ENCODE results near the gene SYNE2. TPM values are rescaled to one million over a fixed set of nuclear protein-coding genes. Genes with fewer than 3 reads are reported as not detected.

Gene SYNE2
- total RNA-seq, 2 donors from 2014 or later, result 104 to 390 TPM

GRCh38 chr14:64213853-64214570 lies 361.2 kb downstream of the SYNE2 start:
- Histone ChIP-seq H3K36me3 (no peaks in the 10 kb centered on the region), H3K9me3 (no peaks in the 10 kb centered on the region)
- 82% methylated on average over 15 of the region's 15 CpGs for WGBS

GRCh38 chr14:64215274-64215673 lies 362.5 kb downstream of the SYNE2 start:
- peaks cover 0 to 6% of the 10 kb centered on the region in 2 donors for H3K36me3 ChIP-seq
- intact Hi-C loops (cut with DNase I), result no loop called here
- H3K4me1 ChIP-seq (replicated peaks), result no peaks in the 10 kb centered on the region
- H3K27me3 ChIP-seq (replicated peaks; ENCODE audit: insufficient read depth), result no peaks in the 10 kb centered on the region
- 97% methylated on average over 10 of the region's 10 CpGs for WGBS
- no peak overlapping the region for H3K4me3 ChIP-seq
- no peaks in the 10 kb centered on the region for H3K9me3 ChIP-seq
- TF ChIP-seq POLR2A (IDR thresholded peaks at IDR 0.05) (no peak), CTCF (IDR thresholded peaks at IDR 0.05) (no peak), POLR2AphosphoS5 (IDR thresholded peaks at IDR 0.05) (no peak)
- H3K27ac ChIP-seq, result no peak overlapping the region
- DNase-seq (ENCODE audit: low spot score), result no peak

More at GRCh38 chr14:64213853-64214570, 361.2 kb downstream of the SYNE2 start:
- TF ChIP-seq POLR2AphosphoS5 (IDR thresholded peaks at IDR 0.05) (no peak), POLR2A (IDR thresholded peaks at IDR 0.05) (no peak), CTCF (IDR thresholded peaks at IDR 0.05) (no peak)
- intact Hi-C loops (cut with DNase I), result no loop called here
- no peaks in the 10 kb centered on the region for H3K27me3 ChIP-seq (replicated peaks; ENCODE audit: insufficient read depth)
- peak overlapping the region in 1 of 2 donors; percentile 19 for H3K27ac ChIP-seq
- no peak for DNase-seq (ENCODE audit: low spot score)
- H3K4me1 ChIP-seq (replicated peaks), result no peaks in the 10 kb centered on the region
- H3K4me3 ChIP-seq, result no peak overlapping the region

GRCh38 chr14:64215978-64216377 lies 363.2 kb downstream of the SYNE2 start:
- H3K27ac ChIP-seq, result no peak overlapping the region
- H3K27me3 ChIP-seq (replicated peaks; ENCODE audit: insufficient read depth), result no peaks in the 10 kb centered on the region
- peaks cover 0 to 13% of the 10 kb centered on the region in 2 donors for H3K36me3 ChIP-seq
- H3K4me1 ChIP-seq (replicated peaks), result no peaks in the 10 kb centered on the region
- intact Hi-C loops (cut with DNase I), result no loop called here
- no peaks in the 10 kb centered on the region for H3K9me3 ChIP-seq
- TF ChIP-seq CTCF (IDR thresholded peaks at IDR 0.05), result no peak
- TF ChIP-seq POLR2A (IDR thresholded peaks at IDR 0.05), result no peak
- no peak for TF ChIP-seq POLR2AphosphoS5 (IDR thresholded peaks at IDR 0.05)
- no peak for DNase-seq (ENCODE audit: low spot score)
- H3K4me3 ChIP-seq, result no peak overlapping the region
- WGBS, result 93% methylated on average over 13 of the region's 13 CpGs

- H3K4me3 ChIP-seq, result no peak overlapping the region
- no peaks in the 10 kb centered on the region for H3K4me1 ChIP-seq (replicated peaks)
- H3K27me3 ChIP-seq (replicated peaks; ENCODE audit: insufficient read depth), result no peaks in the 10 kb centered on the region
- no peak for TF ChIP-seq POLR2AphosphoS5 (IDR thresholded peaks at IDR 0.05)
- no peak for TF ChIP-seq CTCF (IDR thresholded peaks at IDR 0.05)
- TF ChIP-seq POLR2A (IDR thresholded peaks at IDR 0.05), result no peak
- DNase-seq (ENCODE audit: low spot score), result no peak
- peaks cover 0 to 13% of the 10 kb centered on the region in 2 donors for H3K36me3 ChIP-seq
- no peaks in the 10 kb centered on the region for H3K9me3 ChIP-seq
- intact Hi-C loops (cut with DNase I), result no loop called here
- no peak overlapping the region for H3K27ac ChIP-seq
- WGBS, result 75% methylated on average over 4 of the region's 4 CpGs
These were observed 364.5 kb downstream of the SYNE2 start for GRCh38 chr14:64217308-64217707.

GRCh38 chr14:64217834-64218233 lies 365.0 kb downstream of the SYNE2 start:
- DNase-seq (ENCODE audit: low spot score), result no peak
- no peaks in the 10 kb centered on the region for H3K4me1 ChIP-seq (replicated peaks)
- H3K36me3 ChIP-seq, result peaks cover 0 to 13% of the 10 kb centered on the region in 2 donors
- WGBS, result 77% methylated on average over 7 of the region's 7 CpGs
- intact Hi-C loops (cut with DNase I), result no loop called here
- H3K4me3 ChIP-seq, result no peak overlapping the region
- H3K27ac ChIP-seq, result no peak overlapping the region
- TF ChIP-seq CTCF (IDR thresholded peaks at IDR 0.05) (no peak), POLR2A (IDR thresholded peaks at IDR 0.05) (no peak), POLR2AphosphoS5 (IDR thresholded peaks at IDR 0.05) (no peak)
- no peaks in the 10 kb centered on the region for H3K27me3 ChIP-seq (replicated peaks; ENCODE audit: insufficient read depth)
- no peaks in the 10 kb centered on the region for H3K9me3 ChIP-seq

Measured in prostate gland (tissue), 2 donors.